K562 (cell line): Measurements from ENCODE around the gene CDKL1. TPM values are rescaled to one million over a fixed set of nuclear protein-coding genes. Genes with fewer than 3 reads are reported as not detected.

ENCODE experiments used
- ATAC-seq: fragments of 200-7000 bp; cut with Tn5 transposase; 3 replicates; pipeline ENCODE4 v1.9.1; 2020; ENCODE audit warnings: moderate library complexity
- BruUV-seq: library from RNA; stranded (reverse); fragments of 400-500 nt; replicated peaks from 2 replicates; lab custom pipeline; 2021; lab: Mats Ljungman, UMichigan
- CTCF ChIA-PET: fragments of 300-600 bp; formaldehyde crosslinking; extraction: SDS; loops from one replicate; lab custom pipeline; 2021; ENCODE audit warnings: low intra/inter-chr PET ratio; lab: Yijun Ruan, JAX
- POLR2A ChIA-PET: fragments of 300-600, 350-650 bp; sonication (Branson Sonifier 250); formaldehyde crosslinking; extraction: SDS; loops from one replicate; lab custom pipeline; 2021; ENCODE audit warnings: antibody characterized with exemption, inconsistent platforms; lab: Yijun Ruan, JAX
- DNase-seq, 4 experiments: peaks; one replicate each; pipeline versions ENCODE4 v3.0.0 to v3.0.0-alpha.2; 2011 to 2018; ENCODE audit warnings: low spot score in 3 of 4, mixed read lengths in 3 of 4; ENCODE audit errors: extremely low read depth in 1 of 4
- FAIRE-seq: peaks from 2 replicates; lab custom pipeline; 2011; peaks lifted over from hg19 to GRCh38; lab: Jason Lieb, UNC
- H2AFZ ChIP-seq: 2 replicates; pipeline ENCODE4 v1.6.0; 2011; ENCODE audit warnings: low read depth, low read length, control low read depth, inconsistent platforms
- H3K27ac ChIP-seq: fragments of 200-600 bp; 3 replicates; pipeline ENCODE4 v1.8.0; 2011; ENCODE audit warnings: low read depth, mild to moderate bottlenecking, control low read depth, inconsistent platforms, low read length, moderate library complexity, mixed read lengths; ENCODE audit errors: extremely low read depth
- H3K27me3 ChIP-seq, 2 experiments: fragments of 300-600 bp in 1 of 2; 2 replicates in 1 of 2; 3 replicates in 1 of 2; pipeline versions ENCODE4 v1.6.0 to v1.8.0; 2011; ENCODE audit warnings: inconsistent platforms in 2 of 2, low read length in 2 of 2, mild to moderate bottlenecking in 1 of 2, mixed read lengths in 1 of 2, moderate library complexity in 1 of 2; ENCODE audit not compliant: control insufficient read depth in 2 of 2, insufficient read depth in 2 of 2
- H3K36me3 ChIP-seq: fragments of 300-600 bp; 3 replicates; pipeline ENCODE4 v1.8.0; 2011; ENCODE audit warnings: mild to moderate bottlenecking, low read length, inconsistent platforms; ENCODE audit not compliant: control insufficient read depth, insufficient read depth
- H3K4me1 ChIP-seq, 2 experiments: fragments of 200-600 bp in 1 of 2; replicated peaks in 1 of 2; 2 replicates in 1 of 2; 3 replicates in 1 of 2; pipeline versions ENCODE4 v1.5.1 to v1.8.0; 2011; ENCODE audit warnings: inconsistent platforms in 2 of 2, low read length in 2 of 2, mild to moderate bottlenecking in 1 of 2, mixed read lengths in 1 of 2, moderate library complexity in 1 of 2; ENCODE audit not compliant: control insufficient read depth in 2 of 2, insufficient read depth in 2 of 2
- H3K4me2 ChIP-seq: 2 replicates; pipeline ENCODE4 v1.6.1; 2011; ENCODE audit warnings: low read length, control low read depth, inconsistent platforms, mixed read lengths; ENCODE audit not compliant: insufficient read depth
- H3K4me3 ChIP-seq: fragments of 200-600 bp; sonication (generic), shearing (Covaris generic); 2 replicates; pipeline ENCODE4 v1.5.1; 2016; ENCODE audit warnings: control low read depth, inconsistent platforms
- H3K79me2 ChIP-seq: fragments of 200-600 bp; 3 replicates; pipeline ENCODE4 v1.8.0; 2011; ENCODE audit warnings: low read length, inconsistent platforms; ENCODE audit not compliant: control insufficient read depth, insufficient read depth
- H3K9ac ChIP-seq, 2 experiments: 2 replicates each; pipeline versions ENCODE4 v1.6.0 to v1.6.1; 2011; ENCODE audit warnings: low read depth in 2 of 2, low read length in 2 of 2, control low read depth in 1 of 2, inconsistent platforms in 1 of 2, mild to moderate bottlenecking in 1 of 2, mixed read lengths in 1 of 2; ENCODE audit not compliant: insufficient read depth in 1 of 2
- H3K9me1 ChIP-seq: one replicate; pipeline ENCODE4 v1.6.0; 2011; ENCODE audit warnings: inconsistent platforms, mild to moderate bottlenecking, low read length, moderate library complexity; ENCODE audit not compliant: control insufficient read depth, insufficient read depth
- H3K9me3 ChIP-seq: replicated peaks from 2 replicates; pipeline ENCODE4 v1.5.1; 2011; ENCODE audit warnings: low read depth, low read length, inconsistent platforms; ENCODE audit not compliant: control insufficient read depth, insufficient read depth
- H4K20me1 ChIP-seq: replicated peaks from 2 replicates; pipeline ENCODE4 v1.6.1; 2011; ENCODE audit warnings: low read length, inconsistent platforms, mixed read lengths; ENCODE audit not compliant: control insufficient read depth, insufficient read depth
- ATF7 ChIP-seq: fragments of 450-650 bp; IDR thresholded peaks from 2 replicates; pipeline ENCODE4 v1.7.1; 2014; ENCODE audit warnings: mild to moderate bottlenecking, moderate library complexity
- ELK3 ChIP-seq: fragments of 450-650 bp; formaldehyde crosslinking; IDR thresholded peaks from 2 replicates; pipeline ENCODE4 v1.4.0; 2020; ENCODE audit warnings: mild to moderate bottlenecking
- HDAC2 ChIP-seq: fragments of 450-650 bp; IDR thresholded peaks from 2 replicates; pipeline ENCODE4 v1.6.1; 2016; ENCODE audit warnings: mild to moderate bottlenecking
- KHSRP ChIP-seq: fragments of 450-650 bp; IDR thresholded peaks from 2 replicates; pipeline ENCODE4 v1.6.1; 2017
- MAFG ChIP-seq: fragments of 450-650 bp; conservative IDR thresholded peaks from 2 replicates; pipeline ENCODE4 v1.6.1; 2016; ENCODE audit warnings: missing genetic modification characterization, missing compliant biosample characterization
- PTRF ChIP-seq: fragments of 450-650 bp; IDR thresholded peaks from 2 replicates; pipeline ENCODE4 v1.6.1; 2016; ENCODE audit warnings: mild to moderate bottlenecking, missing genetic modification characterization, missing compliant biosample characterization
- SMAD4 ChIP-seq: fragments of 250-450 bp; sonication (Bioruptor Pico); conservative IDR thresholded peaks from 2 replicates; pipeline ENCODE4 v1.8.0; 2021; ENCODE audit warnings: inconsistent platforms, mild to moderate bottlenecking, moderate library complexity
- SRF ChIP-seq, 2 experiments: fragments of 250-450, 450-650 bp in 1 of 2; sonication (Bioruptor Pico) in 1 of 2; sonication (generic) in 1 of 2; formaldehyde crosslinking; IDR thresholded peaks; 2 replicates each; pipeline versions ENCODE4 v1.5.0 to v1.5.1; 2020 to 2022; ENCODE audit warnings: mild to moderate bottlenecking in 1 of 2, missing genetic modification reagents in 1 of 2
- SRSF7 ChIP-seq: fragments of 200-400 bp; formaldehyde crosslinking; optimal IDR thresholded peaks from 2 replicates; pipeline ENCODE3; 2017; ENCODE audit warnings: mild to moderate bottlenecking, low read depth, low read length
- ZNF263 ChIP-seq: sonication (generic); formaldehyde crosslinking; IDR thresholded peaks from 2 replicates; pipeline ENCODE4 v1.8.0; 2022; ENCODE audit warnings: mild to moderate bottlenecking, missing genetic modification reagents, borderline replicate concordance
- ZNF668 ChIP-seq: fragments of 250-450 bp; sonication (Bioruptor Pico); IDR thresholded peaks from 2 replicates; pipeline ENCODE4 v1.8.0; 2022; ENCODE audit warnings: mild to moderate bottlenecking, inconsistent platforms
- WGBS: fragments of 100-300 bp; shearing (Covaris generic); methylation state at CpG from one replicate; pipeline ENCODE4 v1.1.6; 2016; ENCODE audit warnings: low coverage, mixed read lengths; ENCODE audit not compliant: insufficient coverage; ENCODE audit errors: missing lambda C conversion rate; 5-methylcytosine and 5-hydroxymethylcytosine counted together
- in situ Hi-C: fragments of 300-500 bp; cut with MboI; formaldehyde crosslinking; loops from 4 replicates; pipeline ENCODE4 v1.15.0; 2018; ENCODE audit warnings: inconsistent platforms, mixed read lengths
- intact Hi-C: fragments of 100-400 bp; cut with micrococcal nuclease; formaldehyde crosslinking; loops from 2 replicates; pipeline ENCODE4 v1.14.2; 2022
- polyA plus RNA-seq, 8 experiments: library from polyadenylated mRNA; depleted of rRNA in 4 of 8; stranded (reverse) in 5 of 8; unstranded in 3 of 8; fragments of >200 nt; fragmentation: Nextera tagmentation in 2 of 8; fragmentation: Illumina TruSeq in 1 of 8; extraction: Ambion mirVana in 2 of 8; extraction: Trizol in 1 of 8; gene quantifications; 2 replicates each; pipeline versions ENCODE4 v1.2.1 to v1.2.3, GENCODE V29; 2011 to 2014; ENCODE audit warnings: inconsistent platforms in 1 of 8, missing spikeins in 1 of 8
- total RNA-seq, 7 experiments: library from RNA; depleted of rRNA in 6 of 7; stranded (reverse); fragments of >200 nt in 6 of 7; fragmentation: Illumina TruSeq in 2 of 7; extraction: Trizol in 2 of 7; gene quantifications; 2 replicates each; pipeline versions ENCODE4 v1.2.1 to v1.2.3, GENCODE V29; 2011 to 2021; ENCODE audit warnings: low replicate concordance in 1 of 7
- TF ChIP-seq, protein P1 (sequence below): fragments of 450-650 bp; formaldehyde crosslinking; conservative IDR thresholded peaks from 2 replicates; pipeline ENCODE4 v1.4.0; 2022; ENCODE audit warnings: mild to moderate bottlenecking, missing genetic modification characterization
- TF ChIP-seq, protein P2 (sequence below): fragments of 250-450 bp; sonication (Bioruptor Pico); IDR thresholded peaks from 2 replicates; pipeline ENCODE4 v1.5.0; 2021; ENCODE audit warnings: mild to moderate bottlenecking, borderline replicate concordance
- TF ChIP-seq, protein P3 (sequence below): fragments of 450-650 bp; IDR thresholded peaks from one replicate; pipeline ENCODE4 v1.6.1; 2018; ENCODE audit warnings: mild to moderate bottlenecking, moderate library complexity; ENCODE audit not compliant: partially characterized antibody

CDKL1 gene
- total and polyA plus RNA-seq, 9 of the 15 experiments (the other 6 are each of a cell fraction or from before 2014, with no cell fraction given): 2.3 to 35.0 (median 7.5) TPM

- TF ChIP-seq ELK3 (CRISPR knock-in tag) (no peak), SMAD4 (CRISPR knock-in tag) (no peak), PTRF (tag) (no peak), SRSF7 (no peak), SRF (CRISPR knock-in tag; IDR thresholded peaks at IDR 0.05) (no peak), ATF7 (no peak), ZNF668 (CRISPR knock-in tag) (no peak), HDAC2 (no peak), MAFG (tag) (no peak)
- TF ChIP-seq, protein P1, sequence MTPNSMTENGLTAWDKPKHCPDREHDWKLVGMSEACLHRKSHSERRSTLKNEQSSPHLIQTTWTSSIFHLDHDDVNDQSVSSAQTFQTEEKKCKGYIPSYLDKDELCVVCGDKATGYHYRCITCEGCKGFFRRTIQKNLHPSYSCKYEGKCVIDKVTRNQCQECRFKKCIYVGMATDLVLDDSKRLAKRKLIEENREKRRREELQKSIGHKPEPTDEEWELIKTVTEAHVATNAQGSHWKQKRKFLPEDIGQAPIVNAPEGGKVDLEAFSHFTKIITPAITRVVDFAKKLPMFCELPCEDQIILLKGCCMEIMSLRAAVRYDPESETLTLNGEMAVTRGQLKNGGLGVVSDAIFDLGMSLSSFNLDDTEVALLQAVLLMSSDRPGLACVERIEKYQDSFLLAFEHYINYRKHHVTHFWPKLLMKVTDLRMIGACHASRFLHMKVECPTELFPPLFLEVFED (CRISPR knock-in tag): no peak
- TF ChIP-seq, all 486 proteins: peak for 0
These were observed 41.0 kb downstream of the CDKL1 start (continued) for GRCh38 chr14:50355692-50356091.

DNA sequence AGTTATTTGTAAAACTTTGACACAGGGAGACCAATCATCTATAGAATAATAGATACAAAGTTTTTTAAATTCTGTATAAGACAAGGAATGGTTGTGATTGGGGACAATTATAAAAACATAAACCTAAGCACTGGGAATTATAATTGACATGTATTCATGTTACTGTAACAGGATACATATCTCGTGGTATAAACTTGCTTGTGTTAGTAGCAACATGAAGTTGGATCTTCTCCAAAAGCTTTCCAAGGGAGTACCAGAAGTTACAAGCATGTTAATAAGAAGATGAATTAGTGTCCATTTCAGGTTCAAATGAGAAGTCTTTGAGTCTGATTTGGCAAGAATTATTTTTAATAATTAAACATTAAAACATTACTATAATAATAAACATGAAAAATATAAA lies 42.2 kb downstream of the CDKL1 start:
- POLR2A ChIA-PET: no interaction called here
- Histone ChIP-seq H3K4me3 (no peak overlapping the region), H3K27ac (no peak overlapping the region), H3K4me2 (no peak overlapping the region), H4K20me1 (no peaks in the 10 kb centered on the region), H3K36me3 (no peaks in the 10 kb centered on the region), H3K79me2 (no peaks in the 10 kb centered on the region), H3K4me1 (no peaks in the 10 kb centered on the region; a peak in 2 of 5 replicates), H2AFZ (no peak overlapping the region), H3K9me3 (no peaks in the 10 kb centered on the region), H3K27me3 (no peaks in the 10 kb centered on the region), H3K9me1 (no peaks in the 10 kb centered on the region), H3K9ac (no peak overlapping the region)
- ATAC-seq (no peak), DNase-seq (no peak), FAIRE-seq (no peak)
- CTCF ChIA-PET: no interaction called here
- WGBS: 0% methylated on average over 1 of the region's 1 CpG
- in situ Hi-C loops: no loop called here
- intact Hi-C loops: no loop called here
- BruUV-seq: no TSS peak
- TF ChIP-seq, protein P2, sequence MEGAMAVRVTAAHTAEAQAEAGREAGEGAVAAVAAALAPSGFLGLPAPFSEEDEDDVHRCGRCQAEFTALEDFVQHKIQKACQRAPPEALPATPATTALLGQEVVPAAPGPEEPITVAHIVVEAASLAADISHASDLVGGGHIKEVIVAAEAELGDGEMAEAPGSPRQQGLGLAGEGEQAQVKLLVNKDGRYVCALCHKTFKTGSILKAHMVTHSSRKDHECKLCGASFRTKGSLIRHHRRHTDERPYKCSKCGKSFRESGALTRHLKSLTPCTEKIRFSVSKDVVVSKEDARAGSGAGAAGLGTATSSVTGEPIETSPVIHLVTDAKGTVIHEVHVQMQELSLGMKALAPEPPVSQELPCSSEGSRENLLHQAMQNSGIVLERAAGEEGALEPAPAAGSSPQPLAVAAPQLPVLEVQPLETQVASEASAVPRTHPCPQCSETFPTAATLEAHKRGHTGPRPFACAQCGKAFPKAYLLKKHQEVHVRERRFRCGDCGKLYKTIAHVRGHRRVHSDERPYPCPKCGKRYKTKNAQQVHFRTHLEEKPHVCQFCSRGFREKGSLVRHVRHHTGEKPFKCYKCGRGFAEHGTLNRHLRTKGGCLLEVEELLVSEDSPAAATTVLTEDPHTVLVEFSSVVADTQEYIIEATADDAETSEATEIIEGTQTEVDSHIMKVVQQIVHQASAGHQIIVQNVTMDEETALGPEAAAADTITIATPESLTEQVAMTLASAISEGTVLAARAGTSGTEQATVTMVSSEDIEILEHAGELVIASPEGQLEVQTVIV (CRISPR knock-in tag): no peak
- TF ChIP-seq KHSRP (no peak), ZNF263 (CRISPR knock-in tag) (no peak)
- TF ChIP-seq, protein P3, sequence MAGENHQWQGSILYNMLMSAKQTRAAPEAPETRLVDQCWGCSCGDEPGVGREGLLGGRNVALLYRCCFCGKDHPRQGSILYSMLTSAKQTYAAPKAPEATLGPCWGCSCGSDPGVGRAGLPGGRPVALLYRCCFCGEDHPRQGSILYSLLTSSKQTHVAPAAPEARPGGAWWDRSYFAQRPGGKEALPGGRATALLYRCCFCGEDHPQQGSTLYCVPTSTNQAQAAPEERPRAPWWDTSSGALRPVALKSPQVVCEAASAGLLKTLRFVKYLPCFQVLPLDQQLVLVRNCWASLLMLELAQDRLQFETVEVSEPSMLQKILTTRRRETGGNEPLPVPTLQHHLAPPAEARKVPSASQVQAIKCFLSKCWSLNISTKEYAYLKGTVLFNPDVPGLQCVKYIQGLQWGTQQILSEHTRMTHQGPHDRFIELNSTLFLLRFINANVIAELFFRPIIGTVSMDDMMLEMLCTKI: no peak
